ENCODE measurements around the gene GCNA. TPM values are rescaled to one million over a fixed set of nuclear protein-coding genes. Genes with fewer than 3 reads are reported as not detected.
"Not testable (repeated sequence)": the region's sequence is repeated elsewhere in the genome, so short reads cannot be mapped to it uniquely, and the experiment has no call there.

The GCNA gene
- total and polyA plus RNA-seq, 9 donors: 0.46 to 2.3 (median 0.98) TPM

DNA sequence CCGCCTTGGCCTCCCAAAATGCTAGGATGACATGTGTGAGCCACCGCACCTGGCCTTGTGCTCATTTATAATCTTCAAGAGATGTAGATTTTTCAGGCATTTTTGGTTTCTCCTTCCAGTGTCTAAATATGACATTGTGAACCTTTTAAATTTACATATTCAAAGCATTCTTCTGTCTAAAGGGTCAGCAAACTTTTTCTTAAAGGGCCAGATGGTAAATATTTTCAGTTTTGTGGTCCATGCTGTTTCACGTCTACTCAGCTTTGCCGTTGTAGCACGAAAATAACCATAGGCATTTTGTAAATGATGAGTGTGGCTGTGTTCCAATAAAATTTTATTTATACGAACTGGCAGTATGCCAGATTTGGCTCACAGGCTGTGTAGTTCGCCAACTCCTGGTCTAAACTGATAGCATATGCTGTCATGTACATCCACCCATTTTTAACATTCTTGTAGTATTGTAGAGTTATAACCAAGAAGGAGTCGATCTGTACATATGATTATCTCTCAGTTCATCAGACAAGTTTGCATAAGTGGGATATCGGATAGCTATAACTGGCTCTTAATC is 12.7 kb upstream of the GCNA start:
- no peaks in the 10 kb centered on the region for H3K9me3 ChIP-seq
- no peak overlapping the region for H3K27ac ChIP-seq
- TF ChIP-seq EP300 (IDR thresholded peaks at IDR 0.05) (no peak), POLR2A (IDR thresholded peaks at IDR 0.05) (no peak)
- TF ChIP-seq, protein P1, sequence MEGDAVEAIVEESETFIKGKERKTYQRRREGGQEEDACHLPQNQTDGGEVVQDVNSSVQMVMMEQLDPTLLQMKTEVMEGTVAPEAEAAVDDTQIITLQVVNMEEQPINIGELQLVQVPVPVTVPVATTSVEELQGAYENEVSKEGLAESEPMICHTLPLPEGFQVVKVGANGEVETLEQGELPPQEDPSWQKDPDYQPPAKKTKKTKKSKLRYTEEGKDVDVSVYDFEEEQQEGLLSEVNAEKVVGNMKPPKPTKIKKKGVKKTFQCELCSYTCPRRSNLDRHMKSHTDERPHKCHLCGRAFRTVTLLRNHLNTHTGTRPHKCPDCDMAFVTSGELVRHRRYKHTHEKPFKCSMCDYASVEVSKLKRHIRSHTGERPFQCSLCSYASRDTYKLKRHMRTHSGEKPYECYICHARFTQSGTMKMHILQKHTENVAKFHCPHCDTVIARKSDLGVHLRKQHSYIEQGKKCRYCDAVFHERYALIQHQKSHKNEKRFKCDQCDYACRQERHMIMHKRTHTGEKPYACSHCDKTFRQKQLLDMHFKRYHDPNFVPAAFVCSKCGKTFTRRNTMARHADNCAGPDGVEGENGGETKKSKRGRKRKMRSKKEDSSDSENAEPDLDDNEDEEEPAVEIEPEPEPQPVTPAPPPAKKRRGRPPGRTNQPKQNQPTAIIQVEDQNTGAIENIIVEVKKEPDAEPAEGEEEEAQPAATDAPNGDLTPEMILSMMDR (IDR thresholded peaks at IDR 0.05): no peak
- 60 to 68% (median 64%) methylated on average over 9 of the region's 9 CpGs for WGBS, 3 donors
- no peaks in the 10 kb centered on the region for H3K27me3 ChIP-seq
- H3K36me3 ChIP-seq: no peaks in the 10 kb centered on the region
- H3K4me1 ChIP-seq (ENCODE audit: insufficient read depth): no peaks in the 10 kb centered on the region
- intact Hi-C loops (cut with DNase I): no loop called here
- DNase-seq: no peak
- no peak overlapping the region for H3K4me3 ChIP-seq

DNA sequence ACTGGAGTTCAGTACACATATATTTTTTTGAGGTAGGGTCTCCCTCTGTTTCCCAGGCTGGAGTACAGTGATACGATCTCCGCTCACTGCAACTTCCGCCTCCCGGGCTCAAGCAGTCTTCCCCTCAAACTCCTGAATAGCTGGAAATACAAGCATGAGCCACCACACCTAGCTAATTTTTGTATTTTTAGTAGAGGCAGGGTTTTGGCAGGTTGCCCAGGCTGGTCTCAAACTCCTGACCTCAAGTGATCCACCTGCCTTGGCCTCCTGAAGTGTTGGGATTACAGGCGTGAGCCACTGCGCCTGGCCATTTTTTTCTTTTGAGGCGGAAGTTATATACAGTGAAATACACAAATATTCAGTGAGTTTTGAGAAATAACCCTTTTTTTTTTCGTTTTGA is 6.8 kb upstream of the GCNA start:
- not testable (repeated sequence) for H3K9me3 ChIP-seq; H3K4me1 ChIP-seq (ENCODE audit: insufficient read depth); H3K4me3 ChIP-seq; H3K27ac ChIP-seq; H3K27me3 ChIP-seq; DNase-seq; H3K36me3 ChIP-seq
- 89 to 92% (median 90%) methylated on average over 8 of the region's 8 CpGs for WGBS, 3 donors
- intact Hi-C loops (cut with DNase I): loop anchor here in 1 of 4 donors (10.0 kb wide), 1 partner anchor 177 kb away; no protein-coding TSS in a partner anchor

DNA sequence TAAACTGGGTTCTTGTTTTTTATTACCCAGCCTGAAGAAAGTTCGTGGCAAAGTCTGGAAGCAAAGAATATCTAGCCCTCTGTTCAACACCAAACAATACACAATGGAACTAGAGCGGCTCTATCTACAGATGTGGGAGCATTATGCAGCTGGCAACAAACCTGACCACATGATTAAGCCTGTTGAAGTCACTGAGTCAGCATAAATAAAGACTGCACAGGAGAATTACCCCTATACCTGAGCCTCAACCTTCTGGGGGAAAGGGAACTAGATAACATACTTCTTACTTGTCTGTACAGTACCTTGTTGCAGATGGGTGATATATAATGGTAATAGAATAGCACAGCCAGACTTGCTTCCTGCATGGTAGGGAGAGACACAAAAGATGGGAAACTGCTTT is 4.6 kb upstream of the GCNA start:
- Histone ChIP-seq H3K4me1 (ENCODE audit: insufficient read depth) (no peaks in the 10 kb centered on the region), H3K27me3 (no peaks in the 10 kb centered on the region), H3K27ac (no peak overlapping the region), H3K9me3 (no peaks in the 10 kb centered on the region), H3K4me3 (no peak overlapping the region), H3K36me3 (no peaks in the 10 kb centered on the region)
- intact Hi-C loops (cut with DNase I): loop anchor here in 1 of 4 donors (10.0 kb wide), 1 partner anchor 179 kb away; no protein-coding TSS in a partner anchor
- TF ChIP-seq, protein P1 (IDR thresholded peaks at IDR 0.05): no peak
- TF ChIP-seq EP300 (IDR thresholded peaks at IDR 0.05) (no peak), POLR2A (IDR thresholded peaks at IDR 0.05) (no peak)
- no peak for DNase-seq
- 56 to 58% (median 57%) methylated on average over 2 of the region's 2 CpGs for WGBS, 3 donors

DNA sequence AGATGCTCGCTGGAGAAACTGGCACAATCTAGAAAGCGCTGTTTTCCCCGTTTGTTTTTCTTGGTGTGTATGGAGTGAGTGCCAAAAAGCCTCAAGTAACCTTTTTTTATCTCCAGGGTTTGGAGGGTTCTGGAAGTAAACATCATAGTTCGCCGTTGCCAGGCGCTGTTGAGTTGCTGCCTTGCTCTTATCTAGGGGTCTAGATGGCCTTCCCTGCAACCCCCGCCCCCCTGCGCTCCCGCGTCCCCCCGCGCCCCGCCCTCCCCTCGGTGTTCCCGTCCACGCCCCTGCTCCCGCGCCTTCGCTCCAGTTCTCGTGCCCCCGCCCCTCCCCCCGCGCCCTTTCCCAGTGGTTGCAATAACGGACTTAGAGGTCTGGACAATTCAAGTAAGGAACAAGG is 555 bp upstream of the GCNA start:
- no peak for DNase-seq
- no peaks in the 10 kb centered on the region for H3K4me1 ChIP-seq (ENCODE audit: insufficient read depth)
- no peak overlapping the region for H3K27ac ChIP-seq
- H3K4me3 ChIP-seq: no peak overlapping the region
- no peaks in the 10 kb centered on the region for H3K9me3 ChIP-seq
- TF ChIP-seq EP300 (IDR thresholded peaks at IDR 0.05) (no peak), POLR2A (IDR thresholded peaks at IDR 0.05) (no peak)
- TF ChIP-seq, protein P1 (IDR thresholded peaks at IDR 0.05): no peak
- H3K27me3 ChIP-seq: no peaks in the 10 kb centered on the region
- no peaks in the 10 kb centered on the region for H3K36me3 ChIP-seq
- WGBS, 3 donors: 80 to 84% (median 83%) methylated on average over 24 of the region's 24 CpGs
- intact Hi-C loops (cut with DNase I): loop anchor here in 1 of 4 donors (10.0 kb wide), 1 partner anchor 183 kb away; no protein-coding TSS in a partner anchor

DNA sequence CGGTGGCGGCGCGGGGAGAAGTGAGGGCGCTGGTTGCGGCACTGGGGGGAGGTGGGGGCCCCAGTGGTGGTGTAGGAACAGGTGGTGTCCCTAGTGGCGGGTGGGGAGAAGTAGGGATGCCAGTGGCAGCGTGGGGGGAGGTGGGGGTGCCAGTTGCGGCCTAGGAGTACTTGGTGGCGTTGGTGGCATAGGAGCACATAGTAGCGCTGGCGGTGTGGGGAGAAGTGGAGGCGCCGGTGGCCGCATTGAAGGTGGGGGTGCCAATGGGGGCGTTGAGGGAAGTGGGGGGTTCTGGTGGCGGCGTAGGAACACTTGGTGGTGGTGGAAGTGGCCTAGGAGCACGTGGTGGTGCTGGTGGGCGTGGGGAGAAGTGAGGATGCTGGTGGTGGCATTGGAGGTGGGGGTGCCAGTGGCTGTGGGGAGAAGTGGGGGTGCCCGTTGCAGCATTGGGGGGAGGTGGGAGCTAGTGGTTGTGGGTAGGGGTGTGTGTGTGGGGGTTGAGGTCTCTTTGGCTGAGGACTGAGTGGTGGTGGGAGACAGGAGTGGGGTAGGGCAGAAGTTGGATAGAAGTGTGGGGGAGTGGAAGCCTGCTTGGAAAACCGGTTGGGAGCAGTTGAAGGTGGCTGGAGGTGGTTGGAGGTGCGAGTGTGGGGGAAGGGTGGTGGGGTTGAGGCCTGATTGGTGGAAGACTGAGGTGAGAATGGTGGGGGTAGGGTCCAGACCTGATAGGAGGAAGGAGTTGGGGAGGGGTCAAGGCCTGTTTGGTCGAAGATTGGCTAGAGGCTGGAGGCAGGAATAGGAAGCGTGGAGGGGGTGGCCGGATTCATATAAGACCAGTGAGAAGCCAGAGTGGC is 1.1 kb downstream of the GCNA start:
- no peaks in the 10 kb centered on the region for H3K9me3 ChIP-seq
- H3K36me3 ChIP-seq: no peaks in the 10 kb centered on the region
- TF ChIP-seq, protein P1 (IDR thresholded peaks at IDR 0.05): no peak
- TF ChIP-seq EP300 (IDR thresholded peaks at IDR 0.05) (no peak), POLR2A (IDR thresholded peaks at IDR 0.05) (no peak)
- intact Hi-C loops (cut with DNase I): loop anchor here in 1 of 4 donors (10.0 kb wide), 1 partner anchor 185 kb away; no protein-coding TSS in a partner anchor
- no peak overlapping the region for H3K4me3 ChIP-seq
- DNase-seq: no peak
- WGBS, 3 donors: 90 to 91% (median 90%) methylated on average over 26 of the region's 26 CpGs
- no peak overlapping the region for H3K27ac ChIP-seq
- H3K4me1 ChIP-seq (ENCODE audit: insufficient read depth): no peaks in the 10 kb centered on the region
- H3K27me3 ChIP-seq: no peaks in the 10 kb centered on the region
